K562 (cell line): ENCODE measurements around the gene LIMS2. TPM values are rescaled to one million over a fixed set of nuclear protein-coding genes. Genes with fewer than 3 reads are reported as not detected.
A peak's percentile ranks its signal among the peaks of the same experiment; 100 is the strongest.

Experiments used
- ATAC-seq: fragments of 200-7000 bp; cut with Tn5 transposase; 3 replicates; pipeline ENCODE4 v1.9.1; 2020; ENCODE audit warnings: moderate library complexity
- BruUV-seq: library from RNA; stranded (reverse); fragments of 400-500 nt; replicated peaks from 2 replicates; lab custom pipeline; 2021; lab: Mats Ljungman, UMichigan
- CTCF ChIA-PET: fragments of 300-600 bp; formaldehyde crosslinking; extraction: SDS; loops from one replicate; lab custom pipeline; 2021; ENCODE audit warnings: low intra/inter-chr PET ratio; lab: Yijun Ruan, JAX
- POLR2A ChIA-PET: fragments of 300-600, 350-650 bp; sonication (Branson Sonifier 250); formaldehyde crosslinking; extraction: SDS; loops from one replicate; lab custom pipeline; 2021; ENCODE audit warnings: antibody characterized with exemption, inconsistent platforms; lab: Yijun Ruan, JAX
- DNase-seq, 4 experiments: peaks; one replicate each; pipeline versions ENCODE4 v3.0.0 to v3.0.0-alpha.2; 2011 to 2018; ENCODE audit warnings: low spot score in 3 of 4, mixed read lengths in 3 of 4; ENCODE audit errors: extremely low read depth in 1 of 4
- FAIRE-seq: peaks from 2 replicates; lab custom pipeline; 2011; peaks lifted over from hg19 to GRCh38; lab: Jason Lieb, UNC
- H2AFZ ChIP-seq: 2 replicates; pipeline ENCODE4 v1.6.0; 2011; ENCODE audit warnings: low read depth, low read length, control low read depth, inconsistent platforms
- H3K27ac ChIP-seq: fragments of 200-600 bp; 3 replicates; pipeline ENCODE4 v1.8.0; 2011; ENCODE audit warnings: low read depth, mild to moderate bottlenecking, control low read depth, inconsistent platforms, low read length, moderate library complexity, mixed read lengths; ENCODE audit errors: extremely low read depth
- H3K27me3 ChIP-seq, 2 experiments: fragments of 300-600 bp in 1 of 2; 2 replicates in 1 of 2; 3 replicates in 1 of 2; pipeline versions ENCODE4 v1.6.0 to v1.8.0; 2011; ENCODE audit warnings: inconsistent platforms in 2 of 2, low read length in 2 of 2, mild to moderate bottlenecking in 1 of 2, mixed read lengths in 1 of 2, moderate library complexity in 1 of 2; ENCODE audit not compliant: control insufficient read depth in 2 of 2, insufficient read depth in 2 of 2
- H3K36me3 ChIP-seq: fragments of 300-600 bp; 3 replicates; pipeline ENCODE4 v1.8.0; 2011; ENCODE audit warnings: mild to moderate bottlenecking, low read length, inconsistent platforms; ENCODE audit not compliant: control insufficient read depth, insufficient read depth
- H3K4me1 ChIP-seq, 2 experiments: fragments of 200-600 bp in 1 of 2; replicated peaks in 1 of 2; 2 replicates in 1 of 2; 3 replicates in 1 of 2; pipeline versions ENCODE4 v1.5.1 to v1.8.0; 2011; ENCODE audit warnings: inconsistent platforms in 2 of 2, low read length in 2 of 2, mild to moderate bottlenecking in 1 of 2, mixed read lengths in 1 of 2, moderate library complexity in 1 of 2; ENCODE audit not compliant: control insufficient read depth in 2 of 2, insufficient read depth in 2 of 2
- H3K4me2 ChIP-seq: 2 replicates; pipeline ENCODE4 v1.6.1; 2011; ENCODE audit warnings: low read length, control low read depth, inconsistent platforms, mixed read lengths; ENCODE audit not compliant: insufficient read depth
- H3K4me3 ChIP-seq: fragments of 200-600 bp; sonication (generic), shearing (Covaris generic); 2 replicates; pipeline ENCODE4 v1.5.1; 2016; ENCODE audit warnings: control low read depth, inconsistent platforms
- H3K79me2 ChIP-seq: fragments of 200-600 bp; 3 replicates; pipeline ENCODE4 v1.8.0; 2011; ENCODE audit warnings: low read length, inconsistent platforms; ENCODE audit not compliant: control insufficient read depth, insufficient read depth
- H3K9ac ChIP-seq, 2 experiments: 2 replicates each; pipeline versions ENCODE4 v1.6.0 to v1.6.1; 2011; ENCODE audit warnings: low read depth in 2 of 2, low read length in 2 of 2, control low read depth in 1 of 2, inconsistent platforms in 1 of 2, mild to moderate bottlenecking in 1 of 2, mixed read lengths in 1 of 2; ENCODE audit not compliant: insufficient read depth in 1 of 2
- H3K9me1 ChIP-seq: one replicate; pipeline ENCODE4 v1.6.0; 2011; ENCODE audit warnings: inconsistent platforms, mild to moderate bottlenecking, low read length, moderate library complexity; ENCODE audit not compliant: control insufficient read depth, insufficient read depth
- H3K9me3 ChIP-seq: replicated peaks from 2 replicates; pipeline ENCODE4 v1.5.1; 2011; ENCODE audit warnings: low read depth, low read length, inconsistent platforms; ENCODE audit not compliant: control insufficient read depth, insufficient read depth
- H4K20me1 ChIP-seq: replicated peaks from 2 replicates; pipeline ENCODE4 v1.6.1; 2011; ENCODE audit warnings: low read length, inconsistent platforms, mixed read lengths; ENCODE audit not compliant: control insufficient read depth, insufficient read depth
- ARNT ChIP-seq, 2 experiments: fragments of 450-650 bp; IDR thresholded peaks; 2 replicates each; pipeline ENCODE4 v1.6.1; 2016; ENCODE audit warnings: mild to moderate bottlenecking in 1 of 2
- ATF1 ChIP-seq, 2 experiments: fragments of 450-650 bp in 1 of 2; IDR thresholded peaks; 2 replicates each; pipeline ENCODE4 v1.6.1; 2016; ENCODE audit warnings: missing compliant biosample characterization in 1 of 2, missing genetic modification characterization in 1 of 2
- CEBPB ChIP-seq: fragments of 450-650 bp; IDR thresholded peaks from 2 replicates; pipeline ENCODE4 v1.6.1; 2016; ENCODE audit warnings: missing genetic modification characterization, missing compliant biosample characterization
- CEBPG ChIP-seq, 3 experiments: fragments of 200-800 bp in 1 of 3; sonication (Bioruptor generic) in 1 of 3; sonication (generic) in 1 of 3; formaldehyde crosslinking in 1 of 3; IDR thresholded peaks in 2 of 3; conservative IDR thresholded peaks in 1 of 3; 2 replicates each; pipeline versions ENCODE4 v1.6.1 to v1.8.0; 2016 to 2022; ENCODE audit warnings: missing compliant biosample characterization in 2 of 3, missing genetic modification characterization in 2 of 3, mild to moderate bottlenecking in 1 of 3, missing genetic modification reagents in 1 of 3
- HIVEP1 ChIP-seq: fragments of 250-450 bp; sonication (Bioruptor Pico); IDR thresholded peaks from 2 replicates; pipeline ENCODE4 v1.4.0; 2020; ENCODE audit warnings: mild to moderate bottlenecking
- POLR2G ChIP-seq: fragments of 200-400 bp; formaldehyde crosslinking; IDR thresholded peaks from 2 replicates; pipeline ENCODE4 v1.6.1; 2017; ENCODE audit warnings: low read depth, mild to moderate bottlenecking, antibody characterized with exemption, low read length, moderate library complexity
- ZNF395 ChIP-seq: fragments of 200-800 bp; sonication (Bioruptor generic); IDR thresholded peaks from 2 replicates; pipeline ENCODE4 v1.6.1; 2017; ENCODE audit warnings: missing genetic modification characterization, missing compliant biosample characterization
- ZNF507 ChIP-seq: conservative IDR thresholded peaks from 2 replicates; pipeline ENCODE4 v1.6.1; 2017; ENCODE audit warnings: missing genetic modification characterization, missing compliant biosample characterization
- WGBS: fragments of 100-300 bp; shearing (Covaris generic); methylation state at CpG from one replicate; pipeline ENCODE4 v1.1.6; 2016; ENCODE audit warnings: low coverage, mixed read lengths; ENCODE audit not compliant: insufficient coverage; ENCODE audit errors: missing lambda C conversion rate; 5-methylcytosine and 5-hydroxymethylcytosine counted together
- in situ Hi-C: fragments of 300-500 bp; cut with MboI; formaldehyde crosslinking; loops from 4 replicates; pipeline ENCODE4 v1.15.0; 2018; ENCODE audit warnings: inconsistent platforms, mixed read lengths
- intact Hi-C: fragments of 100-400 bp; cut with micrococcal nuclease; formaldehyde crosslinking; loops from 2 replicates; pipeline ENCODE4 v1.14.2; 2022
- polyA plus RNA-seq, 8 experiments: library from polyadenylated mRNA; depleted of rRNA in 4 of 8; stranded (reverse) in 5 of 8; unstranded in 3 of 8; fragments of >200 nt; fragmentation: Nextera tagmentation in 2 of 8; fragmentation: Illumina TruSeq in 1 of 8; extraction: Ambion mirVana in 2 of 8; extraction: Trizol in 1 of 8; gene quantifications; 2 replicates each; pipeline versions ENCODE4 v1.2.1 to v1.2.3, GENCODE V29; 2011 to 2014; ENCODE audit warnings: inconsistent platforms in 1 of 8, missing spikeins in 1 of 8
- total RNA-seq, 7 experiments: library from RNA; depleted of rRNA in 6 of 7; stranded (reverse); fragments of >200 nt in 6 of 7; fragmentation: Illumina TruSeq in 2 of 7; extraction: Trizol in 2 of 7; gene quantifications; 2 replicates each; pipeline versions ENCODE4 v1.2.1 to v1.2.3, GENCODE V29; 2011 to 2021; ENCODE audit warnings: low replicate concordance in 1 of 7

LIMS2 gene
- total and polyA plus RNA-seq, 9 of the 15 experiments (the other 6 are each of a cell fraction or from before 2014, with no cell fraction given), result 0.04 to 0.22 TPM; not detected in 7

DNA sequence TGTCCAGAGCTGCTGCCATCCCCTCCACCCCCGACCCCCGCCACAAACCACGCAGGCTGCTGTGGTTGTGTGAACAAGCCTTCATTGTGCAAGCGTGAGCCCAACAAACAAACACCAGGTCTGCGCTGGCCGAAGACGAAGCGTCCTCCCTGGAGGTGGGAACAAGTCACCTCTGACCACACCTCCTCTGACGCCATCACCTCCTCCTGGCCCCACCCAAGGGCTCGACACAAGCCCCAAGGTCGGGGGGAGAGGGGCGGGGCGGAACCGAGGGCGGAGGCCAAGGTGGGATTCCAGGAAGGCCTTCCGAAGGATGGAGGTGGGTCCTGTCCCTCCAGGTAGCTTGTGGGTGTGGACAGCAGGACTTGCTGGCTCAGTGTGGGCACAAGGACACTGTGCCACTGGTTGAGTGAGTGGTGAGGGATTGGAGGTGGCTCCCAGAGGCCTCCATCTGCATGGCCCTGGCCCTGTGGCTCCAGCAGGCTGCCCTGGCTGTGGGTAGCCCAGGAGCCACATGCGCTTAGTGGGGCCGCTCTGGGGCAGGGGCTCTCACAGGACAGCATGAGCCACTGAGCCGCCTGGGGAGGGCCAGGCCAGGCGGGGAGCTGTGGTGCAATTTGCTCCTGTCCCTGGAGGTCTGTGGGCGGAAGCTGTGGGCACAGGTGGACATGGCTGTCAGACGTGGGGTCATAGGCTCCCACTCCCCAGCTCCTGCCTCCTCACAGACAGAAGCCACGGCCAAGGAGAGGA, 36.8 kb downstream of the LIMS2 start:
- Histone ChIP-seq H3K4me3 (no peak overlapping the region), H3K4me2 (peak overlapping the region; percentile 41), H3K27me3 (peaks cover 0 to 14% of the 10 kb centered on the region in 2 experiments; a peak in 2 of 5 replicates), H3K4me1 (peaks cover 14 to 73% of the 10 kb centered on the region in 2 experiments), H3K27ac (no peak overlapping the region), H3K9me3 (no peaks in the 10 kb centered on the region), H3K9me1 (no peaks in the 10 kb centered on the region), H3K36me3 (no peaks in the 10 kb centered on the region), H3K9ac (peak overlapping the region in 1 of 2 experiments; percentile 76; a peak in 2 of 4 replicates), H3K79me2 (no peaks in the 10 kb centered on the region), H4K20me1 (no peaks in the 10 kb centered on the region; the same call in 1 of the 2 replicates), H2AFZ (peak overlapping the region; percentile 78)
- BruUV-seq, result no TSS peak
- intact Hi-C loops (no loop called here), in situ Hi-C loops (no loop called here)
- CTCF ChIA-PET, result no interaction called here
- WGBS, result 34% methylated on average over 21 of the region's 23 CpGs
- ATAC-seq, result peak; percentile 85
- POLR2A ChIA-PET, result interaction anchor here (0.9 kb wide), 1 partner anchor 23 kb away, joined by 5 read pairs; no protein-coding TSS in a partner anchor
- peak; percentile 61 to 81 (median 76) for DNase-seq
- peak; percentile 72 for FAIRE-seq
- TF ChIP-seq ARNT (IDR thresholded peaks at IDR 0.05) (no peak), ATF1 (CRISPR knock-in tag; IDR thresholded peaks at IDR 0.05) (no peak), ATF1 (tag; IDR thresholded peaks at IDR 0.05) (0 out of 2 replicates have a peak, but pooled peaks have one; percentile 16), CEBPG (CRISPR knock-in tag; IDR thresholded peaks at IDR 0.05) (no peak), CEBPG (tag; conservative IDR thresholded peaks at IDR 0.05 in 1 of 2, IDR thresholded peaks at IDR 0.05 in 1 of 2) (no peak), HIVEP1 (CRISPR knock-in tag) (no peak), POLR2G (peak; percentile 35; the same call in 1 of the 2 replicates), ZNF507 (tag) (no peak), ZNF395 (CRISPR knock-in tag) (0 out of 2 replicates have a peak, but pooled peaks have one; percentile 15), CEBPB (tag) (peak; percentile 54)
